Measurements from ENCODE around the gene CDK13. TPM values are rescaled to one million over a fixed set of nuclear protein-coding genes. Genes with fewer than 3 reads are reported as not detected.

Gene CDK13
- total RNA-seq, 1 donor from 2014 or later = 49.8 TPM

DNA sequence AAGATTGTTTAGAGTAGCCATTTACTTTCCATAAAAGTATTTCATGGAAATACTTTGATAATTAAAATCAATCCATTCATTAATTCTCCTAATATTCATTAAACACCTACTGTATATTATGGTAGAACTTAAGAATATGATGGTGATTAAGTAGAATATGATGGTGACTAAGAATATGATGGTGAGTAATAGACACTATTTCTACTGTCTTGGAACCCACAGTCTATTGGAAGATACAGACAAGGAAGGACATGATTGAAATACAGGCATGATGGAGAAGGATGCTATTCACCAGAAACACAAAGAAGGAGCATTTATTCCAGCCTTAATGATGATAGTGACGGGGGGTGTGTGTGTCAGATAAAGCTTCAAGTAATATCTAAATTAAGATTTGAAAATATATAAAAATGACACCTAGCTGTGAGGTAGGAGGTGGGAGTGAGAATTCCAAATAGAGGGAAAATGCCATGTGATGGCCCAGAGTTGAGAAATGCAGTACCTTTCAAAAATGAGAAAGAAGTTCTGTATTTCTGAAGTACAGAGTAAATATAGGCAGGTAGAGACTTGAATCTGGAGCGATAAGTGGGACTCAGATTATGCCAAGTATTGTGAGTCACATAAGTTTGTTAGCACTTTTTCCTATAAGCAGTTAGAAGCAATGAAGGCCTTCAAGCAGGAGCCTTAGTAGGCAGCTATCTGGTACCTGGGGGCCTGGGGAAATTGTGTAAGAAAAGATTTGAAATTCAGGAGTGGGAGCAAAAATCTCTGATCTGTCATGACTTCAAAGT lies 12.5 kb upstream of the CDK13 start:
- Histone ChIP-seq H3K36me3 (ENCODE audit: control insufficient read depth, insufficient read depth, low read length) (no peaks in the 10 kb centered on the region), H3K27me3 (ENCODE audit: control insufficient read depth, insufficient read depth, low read length) (no peaks in the 10 kb centered on the region), H3K4me3 (ENCODE audit: low read depth, low read length) (no peak overlapping the region)
- no peak for DNase-seq (ENCODE audit: low read depth)
- TF ChIP-seq, protein P1, sequence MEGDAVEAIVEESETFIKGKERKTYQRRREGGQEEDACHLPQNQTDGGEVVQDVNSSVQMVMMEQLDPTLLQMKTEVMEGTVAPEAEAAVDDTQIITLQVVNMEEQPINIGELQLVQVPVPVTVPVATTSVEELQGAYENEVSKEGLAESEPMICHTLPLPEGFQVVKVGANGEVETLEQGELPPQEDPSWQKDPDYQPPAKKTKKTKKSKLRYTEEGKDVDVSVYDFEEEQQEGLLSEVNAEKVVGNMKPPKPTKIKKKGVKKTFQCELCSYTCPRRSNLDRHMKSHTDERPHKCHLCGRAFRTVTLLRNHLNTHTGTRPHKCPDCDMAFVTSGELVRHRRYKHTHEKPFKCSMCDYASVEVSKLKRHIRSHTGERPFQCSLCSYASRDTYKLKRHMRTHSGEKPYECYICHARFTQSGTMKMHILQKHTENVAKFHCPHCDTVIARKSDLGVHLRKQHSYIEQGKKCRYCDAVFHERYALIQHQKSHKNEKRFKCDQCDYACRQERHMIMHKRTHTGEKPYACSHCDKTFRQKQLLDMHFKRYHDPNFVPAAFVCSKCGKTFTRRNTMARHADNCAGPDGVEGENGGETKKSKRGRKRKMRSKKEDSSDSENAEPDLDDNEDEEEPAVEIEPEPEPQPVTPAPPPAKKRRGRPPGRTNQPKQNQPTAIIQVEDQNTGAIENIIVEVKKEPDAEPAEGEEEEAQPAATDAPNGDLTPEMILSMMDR (IDR thresholded peaks at IDR 0.05; ENCODE audit: insufficient read depth, low read length, poor library complexity, severe bottlenecking) = no peak

DNA sequence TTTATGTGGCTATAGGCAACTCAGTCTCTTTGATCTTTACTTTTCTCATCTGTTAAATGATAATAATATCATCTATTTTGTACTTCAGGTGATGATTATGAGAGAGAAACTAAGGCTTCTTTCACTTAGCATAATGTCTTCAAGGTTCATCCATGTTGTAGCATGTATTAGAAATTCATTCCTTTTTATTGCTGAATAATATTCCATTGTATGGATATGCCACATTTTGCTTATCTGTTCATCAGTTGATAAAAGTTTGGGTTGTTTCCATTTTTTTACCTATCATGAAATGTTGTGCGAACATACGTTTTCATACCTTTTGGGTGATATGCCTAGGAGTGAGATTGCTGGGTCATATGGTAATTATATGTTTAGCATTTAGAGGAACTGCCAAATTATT lies 7.2 kb upstream of the CDK13 start:
- DNase-seq (ENCODE audit: low read depth) = no peak
- no peaks in the 10 kb centered on the region for H3K27me3 ChIP-seq (ENCODE audit: control insufficient read depth, insufficient read depth, low read length)
- no peaks in the 10 kb centered on the region for H3K36me3 ChIP-seq (ENCODE audit: control insufficient read depth, insufficient read depth, low read length)
- TF ChIP-seq, protein P1 (IDR thresholded peaks at IDR 0.05; ENCODE audit: insufficient read depth, low read length, poor library complexity, severe bottlenecking) = no peak
- H3K4me3 ChIP-seq (ENCODE audit: low read depth, low read length) = no peak overlapping the region

DNA sequence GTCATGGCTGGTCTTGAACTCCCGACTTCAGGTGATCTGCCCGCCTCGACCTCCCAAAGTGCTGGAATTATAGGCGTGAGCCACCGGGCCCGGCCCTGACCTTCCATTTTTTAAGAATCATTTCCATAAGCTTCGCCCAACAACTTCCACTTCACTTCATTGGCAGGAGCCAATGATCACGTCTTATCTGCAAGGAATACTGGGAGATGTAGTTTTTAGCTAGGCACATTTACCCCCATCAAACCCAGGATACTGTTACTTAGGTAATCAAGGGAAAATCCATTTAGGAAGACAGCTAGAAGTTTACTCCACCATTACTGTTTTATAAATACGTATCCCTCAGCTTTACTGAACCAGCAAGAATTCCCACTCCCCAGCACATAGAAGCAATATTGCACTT lies 3.4 kb upstream of the CDK13 start:
- TF ChIP-seq, protein P1 (IDR thresholded peaks at IDR 0.05; ENCODE audit: insufficient read depth, low read length, poor library complexity, severe bottlenecking) = no peak
- H3K36me3 ChIP-seq (ENCODE audit: control insufficient read depth, insufficient read depth, low read length) = no peaks in the 10 kb centered on the region
- no peaks in the 10 kb centered on the region for H3K27me3 ChIP-seq (ENCODE audit: control insufficient read depth, insufficient read depth, low read length)
- H3K4me3 ChIP-seq (ENCODE audit: low read depth, low read length) = no peak overlapping the region
- no peak for DNase-seq (ENCODE audit: low read depth)

DNA sequence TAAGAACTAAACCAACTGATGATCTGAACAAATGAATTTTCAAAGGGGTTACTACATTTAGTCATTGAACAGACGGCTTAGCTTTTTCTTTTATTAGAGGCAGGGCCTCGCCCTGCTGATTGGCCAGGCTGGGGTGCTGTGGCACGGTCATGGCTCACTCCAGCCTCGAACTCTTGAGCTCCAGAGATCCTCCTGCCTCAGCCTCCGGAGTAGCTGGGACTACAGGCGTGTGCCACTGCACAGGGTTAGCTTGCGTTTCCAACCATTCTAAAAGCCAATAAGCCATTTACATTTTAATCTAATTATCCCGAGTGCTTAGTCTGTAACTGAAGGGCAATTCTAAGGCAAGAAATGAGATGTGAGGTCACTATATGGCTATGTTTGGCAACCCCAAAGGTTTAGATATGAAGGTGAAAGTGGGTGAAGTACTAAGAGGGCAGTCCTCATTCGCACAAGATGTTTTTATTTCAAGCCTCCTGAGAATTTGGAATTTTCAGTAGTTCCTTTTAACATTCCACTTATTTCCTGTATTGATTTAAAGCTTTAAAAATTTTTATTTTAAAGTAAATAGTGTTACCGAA lies 1.6 kb upstream of the CDK13 start:
- DNase-seq (ENCODE audit: low read depth) = no peak
- H3K4me3 ChIP-seq (ENCODE audit: low read depth, low read length) = peak overlapping the region; percentile 67
- H3K36me3 ChIP-seq (ENCODE audit: control insufficient read depth, insufficient read depth, low read length) = no peaks in the 10 kb centered on the region
- no peaks in the 10 kb centered on the region for H3K27me3 ChIP-seq (ENCODE audit: control insufficient read depth, insufficient read depth, low read length)
- TF ChIP-seq, protein P1 (IDR thresholded peaks at IDR 0.05; ENCODE audit: insufficient read depth, low read length, poor library complexity, severe bottlenecking) = no peak

DNA sequence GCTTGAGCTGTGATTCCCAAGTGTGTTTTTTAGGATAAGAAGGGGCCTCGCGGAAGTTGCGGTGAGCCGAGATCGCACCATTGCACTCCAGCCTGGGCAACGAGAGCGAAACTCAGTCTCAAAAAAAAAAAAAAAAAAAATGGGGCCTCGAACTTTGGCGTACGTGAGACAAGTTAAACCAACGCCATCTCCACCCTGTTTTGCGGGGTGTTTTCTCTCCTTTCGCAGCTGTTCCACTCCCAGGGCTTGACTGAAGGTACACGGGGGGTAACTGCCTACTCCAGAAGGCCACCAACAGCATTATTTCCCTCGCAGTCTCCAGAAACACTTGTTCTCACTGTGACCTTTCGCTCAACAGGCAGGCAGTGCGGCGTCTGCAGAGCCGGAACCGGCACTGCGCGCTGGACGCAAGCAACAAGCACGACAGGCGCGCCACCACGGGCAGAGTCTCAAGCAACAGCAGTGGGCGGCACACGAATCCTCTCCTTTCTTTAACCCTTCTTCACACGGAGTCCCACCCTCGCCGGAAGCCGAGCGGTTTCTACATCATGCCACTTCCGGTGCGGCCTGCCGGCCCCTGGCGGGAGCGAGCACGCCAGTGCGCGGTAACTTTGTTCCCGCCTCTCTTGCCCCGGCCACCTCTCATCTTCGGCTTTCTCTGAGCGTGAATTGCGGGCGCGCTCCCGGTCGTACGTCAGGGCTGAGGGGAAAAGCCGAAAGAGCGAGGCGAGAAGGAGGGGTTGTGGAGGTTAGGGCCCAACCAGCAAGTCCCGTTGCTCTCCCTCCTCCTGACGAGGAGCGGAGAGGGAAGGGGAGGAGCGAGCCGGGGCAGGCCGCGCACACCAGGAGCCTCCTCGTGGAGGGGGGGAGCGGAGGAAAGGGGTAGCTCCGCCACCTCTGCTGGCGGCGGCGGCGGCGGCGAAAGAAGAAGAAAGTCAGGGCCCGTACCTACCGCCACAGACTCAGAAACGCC lies 814 bp upstream of the CDK13 start:
- Histone ChIP-seq H3K36me3 (ENCODE audit: control insufficient read depth, insufficient read depth, low read length) (no peaks in the 10 kb centered on the region), H3K4me3 (ENCODE audit: low read depth, low read length) (peak overlapping the region; percentile 67), H3K27me3 (ENCODE audit: control insufficient read depth, insufficient read depth, low read length) (no peaks in the 10 kb centered on the region)
- TF ChIP-seq, protein P1 (IDR thresholded peaks at IDR 0.05; ENCODE audit: insufficient read depth, low read length, poor library complexity, severe bottlenecking) = no peak
- DNase-seq (ENCODE audit: low read depth) = peak; percentile 97
